GM19438 (cell line): ENCODE data around the gene LRMDA.

Experiments used
- ATAC-seq: cut with Tn5 transposase; IDR thresholded peaks from one replicate; pipeline ENCODE4 v1.9.1; 2021; ENCODE audit warnings: low read depth; ENCODE audit not compliant: unreplicated experiment

LRMDA gene

GRCh38 chr10:76248649-76249200 lies 817.3 kb downstream of the LRMDA start:
- ATAC-seq: no peak

- no peak for ATAC-seq
Measured at GRCh38 chr10:76251841-76252671, 820.6 kb downstream of the LRMDA start.

DNA sequence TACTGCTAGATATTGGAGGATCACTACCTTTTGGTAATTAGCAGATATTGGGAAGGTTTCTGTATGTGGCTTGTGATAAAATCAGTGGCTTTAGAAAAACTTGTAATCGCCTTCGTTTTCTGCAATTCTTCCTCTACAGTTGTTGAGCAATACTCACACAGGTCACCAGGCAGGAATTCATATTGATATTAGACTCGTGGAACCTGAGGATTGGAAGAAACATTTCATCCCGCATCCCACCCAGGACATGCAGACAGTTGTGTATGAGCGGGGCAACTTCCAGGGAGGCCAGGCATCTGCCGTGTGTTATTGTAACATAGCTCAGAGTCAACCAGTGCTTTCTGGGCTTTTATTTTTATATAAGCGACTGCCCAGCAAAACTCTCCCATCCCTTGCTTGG lies 821.3 kb downstream of the LRMDA start:
- ATAC-seq: no peak

DNA sequence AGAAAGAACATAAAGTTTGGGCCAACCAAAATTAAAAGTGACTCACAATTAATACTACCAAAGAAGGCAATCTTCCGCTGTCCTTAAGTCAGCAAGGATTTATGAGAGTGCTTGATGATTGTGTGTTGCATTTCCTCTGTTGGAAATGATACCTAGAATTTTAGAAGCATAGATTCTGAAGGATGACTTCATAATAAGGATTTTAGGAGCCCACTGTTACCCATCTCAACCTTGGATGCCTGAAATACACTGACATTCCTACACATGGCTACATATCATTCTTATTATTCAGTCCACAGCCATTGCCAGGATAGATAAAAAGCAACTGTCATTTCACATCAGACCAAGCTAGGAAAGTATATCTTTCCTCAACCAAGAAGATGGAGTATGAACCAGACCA lies 823.8 kb downstream of the LRMDA start:
- ATAC-seq: no peak

GRCh38 chr10:76257816-76258215 lies 826.4 kb downstream of the LRMDA start:
- no peak for ATAC-seq

DNA sequence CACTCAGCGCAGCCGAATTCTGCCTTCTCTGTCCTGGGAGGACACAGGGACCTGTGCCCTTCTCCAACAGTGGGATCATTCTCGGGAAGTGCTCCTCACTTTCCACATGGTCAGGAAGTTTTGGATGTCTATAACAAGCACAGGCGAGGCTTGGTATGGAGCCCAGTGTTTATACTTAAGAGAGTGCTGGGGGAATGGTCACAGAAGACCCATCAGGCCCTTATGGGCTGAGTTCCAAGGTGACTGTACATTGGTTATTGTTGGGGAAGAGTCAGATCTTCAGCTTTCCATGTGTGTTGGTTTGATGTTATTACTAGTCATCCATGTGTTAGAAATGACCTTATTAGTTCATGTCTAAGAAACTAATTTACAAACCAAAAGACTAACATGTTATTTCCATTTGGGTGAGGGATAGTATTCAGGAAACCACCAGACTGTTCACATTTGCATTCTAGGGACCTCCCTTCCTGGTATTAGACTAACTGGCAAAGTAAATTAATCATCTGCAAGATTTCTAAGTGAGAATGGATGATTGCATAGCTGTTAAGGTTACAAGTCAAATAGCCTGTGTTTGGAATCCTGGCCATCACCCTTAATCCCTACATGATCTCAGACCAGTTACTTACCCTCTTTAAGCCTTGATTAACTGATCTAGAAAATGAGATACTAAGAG lies 834.2 kb downstream of the LRMDA start:
- ATAC-seq: no peak

GRCh38 chr10:76268530-76268929 lies 837.1 kb downstream of the LRMDA start:
- no peak for ATAC-seq

GRCh38 chr10:76268954-76269353 lies 837.5 kb downstream of the LRMDA start:
- ATAC-seq: no peak

GRCh38 chr10:76270464-76270863 lies 839.0 kb downstream of the LRMDA start:
- ATAC-seq: no peak

- ATAC-seq: no peak
Measured at GRCh38 chr10:76274933-76275332, 843.5 kb downstream of the LRMDA start.

DNA sequence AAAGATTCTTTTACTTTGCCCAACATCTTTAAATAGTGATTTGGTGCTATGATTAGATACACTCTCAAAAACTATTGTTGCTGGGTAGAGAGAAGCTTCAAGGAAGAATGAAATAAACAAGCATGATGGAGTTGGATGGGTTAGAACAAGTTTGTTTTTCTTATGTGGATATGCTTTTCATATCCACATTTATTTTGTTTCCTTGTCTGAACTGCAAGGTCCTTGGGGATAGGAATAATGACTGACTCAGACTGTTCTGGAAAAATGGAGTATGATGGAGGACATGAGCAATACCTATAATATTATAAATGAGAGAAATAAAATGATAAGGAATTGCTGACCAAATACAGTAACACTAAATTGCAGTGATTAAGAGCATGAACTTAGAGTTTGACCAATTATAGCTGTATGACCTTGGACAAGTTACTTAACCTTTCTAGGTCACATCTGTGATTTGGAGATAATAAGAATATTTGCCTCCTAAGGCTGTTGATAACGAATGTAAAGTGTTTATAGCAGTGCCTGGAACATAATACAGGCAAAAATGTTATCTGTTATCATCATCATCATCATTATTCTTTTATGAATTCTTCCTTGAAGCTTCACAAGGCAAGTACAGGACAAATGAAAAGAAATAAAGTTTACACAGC lies 847.5 kb downstream of the LRMDA start:
- no peak for ATAC-seq

DNA sequence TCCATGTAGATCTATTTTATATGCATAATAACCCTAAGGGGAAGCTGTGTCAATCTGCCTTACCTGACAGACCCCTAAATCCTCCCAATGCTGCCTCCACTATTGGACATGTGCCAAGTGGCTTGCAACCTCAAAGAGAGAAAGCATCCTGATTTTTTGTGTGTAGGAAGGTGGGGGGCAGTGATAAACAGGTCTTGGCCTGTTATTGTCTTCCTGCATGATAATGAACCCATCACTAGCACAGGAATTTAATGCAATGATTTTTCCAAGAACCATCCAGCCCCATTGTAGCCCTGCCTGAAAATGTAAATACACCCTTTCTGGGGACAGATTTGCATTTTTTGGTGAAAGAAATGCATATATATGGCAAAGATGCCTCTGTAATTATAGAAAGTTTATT lies 850.2 kb downstream of the LRMDA start:
- ATAC-seq: no peak

GRCh38 chr10:76282061-76283025 lies 850.9 kb downstream of the LRMDA start:
- no peak for ATAC-seq

DNA sequence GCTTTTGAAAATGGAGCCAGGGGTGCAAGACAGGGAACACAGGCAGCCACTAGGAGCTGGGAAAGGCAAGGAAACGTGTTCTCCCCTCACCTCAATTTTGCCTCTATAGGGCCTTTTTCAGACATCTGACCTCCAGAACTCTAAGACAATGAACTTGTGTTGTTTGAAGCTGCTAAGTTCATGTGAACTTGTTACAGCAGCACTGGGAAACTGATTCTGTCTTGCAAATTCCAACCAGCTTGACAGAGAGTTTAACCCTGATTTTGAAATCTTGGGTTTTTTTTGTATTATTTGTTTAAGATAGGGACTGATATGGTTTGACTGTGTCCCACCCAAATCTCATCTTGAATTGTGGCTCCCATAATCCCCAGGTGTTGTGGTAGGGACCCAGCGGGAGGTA lies 852.9 kb downstream of the LRMDA start:
- ATAC-seq: no peak

GRCh38 chr10:76285012-76285411 lies 853.6 kb downstream of the LRMDA start:
- ATAC-seq: no peak

- no peak for ATAC-seq
Measured at GRCh38 chr10:76285515-76285914, 854.1 kb downstream of the LRMDA start.

GRCh38 chr10:76286536-76286935 lies 855.1 kb downstream of the LRMDA start:
- no peak for ATAC-seq

DNA sequence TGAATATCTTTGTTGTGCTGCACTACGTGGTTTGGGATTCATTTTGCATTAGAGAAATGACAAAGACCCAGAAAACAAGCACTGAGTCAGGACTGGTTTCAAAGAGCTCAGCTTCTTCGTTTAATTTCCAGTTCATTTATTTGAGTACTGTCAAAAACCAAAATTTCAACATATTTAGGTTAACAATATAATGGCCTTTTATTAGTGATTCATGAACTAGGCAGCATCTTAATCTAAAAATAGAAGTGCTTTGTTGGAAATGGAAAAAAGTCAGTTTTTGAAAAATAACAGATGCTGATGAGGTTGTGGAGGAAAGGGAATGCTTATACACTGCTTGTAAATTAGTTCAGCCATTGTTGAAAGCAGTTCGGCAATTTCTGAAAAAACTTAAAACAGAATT lies 856.4 kb downstream of the LRMDA start:
- no peak for ATAC-seq

DNA sequence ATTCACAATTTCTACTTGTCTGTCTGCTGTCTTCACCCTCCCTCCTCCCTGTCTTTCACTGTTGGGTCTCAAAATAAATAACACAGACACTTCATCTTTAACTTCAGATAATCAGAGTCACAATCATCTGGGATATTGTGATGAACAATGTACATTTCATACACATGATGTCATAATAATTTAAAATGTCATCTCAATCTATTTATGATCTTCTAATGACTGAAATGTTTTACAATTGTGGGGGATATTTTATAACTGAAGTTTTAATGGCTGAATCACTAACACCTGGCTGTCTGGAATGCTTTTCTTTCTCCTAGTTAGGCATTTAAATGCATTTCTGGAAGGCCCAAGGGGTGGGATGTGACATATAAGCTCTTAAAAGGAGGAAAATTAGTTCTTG lies 859.8 kb downstream of the LRMDA start:
- ATAC-seq: no peak

GRCh38 chr10:76291885-76292284 lies 860.5 kb downstream of the LRMDA start:
- no peak for ATAC-seq
